Ascending aorta (tissue), 2 donors: ENCODE measurements around the gene MAPK1. TPM values are rescaled to one million over a fixed set of nuclear protein-coding genes. Genes with fewer than 3 reads are reported as not detected.
"Not testable (repeated sequence)": the region's sequence is repeated elsewhere in the genome, so short reads cannot be mapped to it uniquely, and the experiment has no call there.

Experiments used
- DNase-seq, 2 donors: peaks; one replicate each; pipeline ENCODE4 v3.0.0-alpha.2; 2019; ENCODE audit warnings: low spot score in 2 of 2
- H3K27ac ChIP-seq, 2 donors: fragments of 200-600 bp; sonication (generic); one replicate each; pipeline ENCODE4 v1.5.1; 2016 to 2017; ENCODE audit warnings: mild to moderate bottlenecking in 1 of 2
- H3K27me3 ChIP-seq: fragments of 200-600 bp; sonication (generic); one replicate; pipeline ENCODE4 v1.5.1; 2017
- H3K36me3 ChIP-seq, 2 donors: fragments of 200-600 bp; sonication (generic); one replicate each; pipeline ENCODE4 v1.5.1; 2016
- H3K4me1 ChIP-seq, 2 donors: fragments of 200-600 bp; sonication (generic); one replicate each; pipeline ENCODE4 v1.5.1; 2016 to 2017; ENCODE audit warnings: mild to moderate bottlenecking in 1 of 2
- H3K4me3 ChIP-seq, 2 donors: fragments of 200-600 bp; sonication (generic); one replicate each; pipeline ENCODE4 v1.5.1; 2016 to 2017; ENCODE audit warnings: mild to moderate bottlenecking in 1 of 2
- H3K9me3 ChIP-seq, 2 donors: fragments of 200-600 bp; sonication (generic); one replicate each; pipeline ENCODE4 v1.5.1; 2016
- intact Hi-C: fragments of 100-400 bp; cut with DNase I; formaldehyde crosslinking; loops from one replicate; pipeline ENCODE4 v1.15.1; 2023
- total RNA-seq: library from RNA; depleted of rRNA; stranded (reverse); fragments of >200 nt; gene quantifications from one replicate; pipeline ENCODE4 v1.1.0, GENCODE V29; 2016
- TF ChIP-seq, protein P1 (sequence below), 3 experiments: fragments of 200-600 bp in 2 of 3; fragments of 450-650 bp in 1 of 3; sonication (generic) in 2 of 3; IDR thresholded peaks; one replicate each; pipeline ENCODE4 v1.5.1; 2016 to 2019; ENCODE audit warnings: antibody characterized with exemption in 3 of 3, mild to moderate bottlenecking in 1 of 3, moderate library complexity in 1 of 3

MAPK1 gene
- total RNA-seq, 1 donor from 2014 or later: 43.3 TPM

DNA sequence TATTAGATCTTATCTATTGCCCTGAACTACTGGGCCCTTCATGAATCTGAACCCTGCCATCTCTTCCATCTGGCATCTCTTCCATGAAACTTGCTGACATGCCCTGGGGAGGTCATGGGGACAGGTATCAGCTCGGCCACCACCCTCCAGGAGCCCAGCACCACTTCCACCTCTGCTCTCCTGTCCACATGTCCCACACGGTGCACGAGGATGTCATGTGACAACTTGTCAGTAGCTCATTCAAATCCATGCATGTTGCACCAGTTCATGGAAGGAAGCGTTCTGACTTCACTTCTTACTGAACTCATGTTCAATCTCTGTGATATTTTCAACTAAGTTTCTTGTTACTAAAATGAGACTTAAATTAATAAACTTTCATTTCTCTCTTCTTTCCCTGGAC, 148.4 kb downstream of the MAPK1 start:
- H3K36me3 ChIP-seq: no peaks in the 10 kb centered on the region
- DNase-seq: no peak
- no peaks in the 10 kb centered on the region for H3K27me3 ChIP-seq
- H3K27ac ChIP-seq: no peak overlapping the region
- H3K9me3 ChIP-seq: no peaks in the 10 kb centered on the region
- TF ChIP-seq, protein P1, sequence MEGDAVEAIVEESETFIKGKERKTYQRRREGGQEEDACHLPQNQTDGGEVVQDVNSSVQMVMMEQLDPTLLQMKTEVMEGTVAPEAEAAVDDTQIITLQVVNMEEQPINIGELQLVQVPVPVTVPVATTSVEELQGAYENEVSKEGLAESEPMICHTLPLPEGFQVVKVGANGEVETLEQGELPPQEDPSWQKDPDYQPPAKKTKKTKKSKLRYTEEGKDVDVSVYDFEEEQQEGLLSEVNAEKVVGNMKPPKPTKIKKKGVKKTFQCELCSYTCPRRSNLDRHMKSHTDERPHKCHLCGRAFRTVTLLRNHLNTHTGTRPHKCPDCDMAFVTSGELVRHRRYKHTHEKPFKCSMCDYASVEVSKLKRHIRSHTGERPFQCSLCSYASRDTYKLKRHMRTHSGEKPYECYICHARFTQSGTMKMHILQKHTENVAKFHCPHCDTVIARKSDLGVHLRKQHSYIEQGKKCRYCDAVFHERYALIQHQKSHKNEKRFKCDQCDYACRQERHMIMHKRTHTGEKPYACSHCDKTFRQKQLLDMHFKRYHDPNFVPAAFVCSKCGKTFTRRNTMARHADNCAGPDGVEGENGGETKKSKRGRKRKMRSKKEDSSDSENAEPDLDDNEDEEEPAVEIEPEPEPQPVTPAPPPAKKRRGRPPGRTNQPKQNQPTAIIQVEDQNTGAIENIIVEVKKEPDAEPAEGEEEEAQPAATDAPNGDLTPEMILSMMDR (IDR thresholded peaks at IDR 0.05): no peak
- H3K4me1 ChIP-seq: no peaks in the 10 kb centered on the region
- no peak overlapping the region for H3K4me3 ChIP-seq
- intact Hi-C loops: no loop called here

DNA sequence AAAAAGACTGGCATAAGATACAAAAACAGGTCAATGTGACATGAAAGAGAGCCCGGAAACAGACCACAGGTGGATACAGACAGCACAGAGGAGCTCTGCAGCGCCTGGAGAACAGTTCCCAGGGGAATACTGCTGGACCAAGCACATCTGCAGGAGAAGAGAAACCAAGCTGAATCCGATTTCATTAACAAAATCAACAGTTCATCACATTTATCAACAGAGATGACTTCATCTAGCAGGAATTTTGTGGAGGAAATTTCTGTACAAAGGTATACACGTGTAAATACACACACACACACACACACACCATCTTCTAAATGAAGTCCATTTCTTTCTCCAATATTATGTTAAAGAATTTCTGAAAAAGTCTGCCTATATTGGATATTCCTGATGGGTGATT, 148.9 kb downstream of the MAPK1 start:
- DNase-seq: no peak
- Histone ChIP-seq H3K36me3 (no peaks in the 10 kb centered on the region), H3K27me3 (no peaks in the 10 kb centered on the region), H3K27ac (no peak overlapping the region), H3K9me3 (no peaks in the 10 kb centered on the region), H3K4me3 (no peak overlapping the region), H3K4me1 (no peaks in the 10 kb centered on the region)
- intact Hi-C loops: no loop called here
- TF ChIP-seq, protein P1 (IDR thresholded peaks at IDR 0.05): no peak

DNA sequence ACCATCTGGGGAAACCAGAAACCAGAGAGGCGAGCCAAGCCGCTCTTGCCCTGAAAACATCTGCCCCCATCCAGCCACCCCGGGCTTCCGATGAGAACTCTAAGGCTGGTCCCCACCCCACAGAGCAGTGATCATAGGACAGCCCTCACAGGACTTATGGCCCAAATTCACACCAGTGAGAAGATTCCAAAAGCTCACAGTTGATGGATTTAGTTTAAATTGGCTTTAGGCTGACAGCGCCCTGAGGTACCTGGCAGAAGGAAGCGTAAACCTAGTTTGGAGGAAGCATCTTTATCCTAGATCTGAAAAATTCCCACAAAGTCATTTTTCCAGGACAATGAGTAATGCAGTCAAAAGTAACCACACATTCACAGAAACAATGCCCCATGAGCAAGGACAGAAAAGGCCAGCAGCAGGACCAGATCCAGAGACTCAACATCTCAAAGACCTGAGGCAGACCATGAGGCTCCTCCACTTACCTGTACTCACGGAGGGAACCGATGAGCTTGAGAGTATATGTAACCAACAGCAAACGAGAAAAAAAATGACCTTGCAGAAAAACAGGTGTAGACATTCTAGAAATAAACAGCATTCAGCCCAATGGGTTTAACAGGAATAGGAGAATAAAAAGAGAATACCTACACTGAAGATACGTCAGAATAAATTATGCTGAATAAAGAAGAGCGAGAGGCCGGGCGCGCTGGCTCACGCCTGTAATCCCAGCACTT, 150.9 kb downstream of the MAPK1 start:
- H3K4me3 ChIP-seq, H3K9me3 ChIP-seq, H3K27me3 ChIP-seq, H3K4me1 ChIP-seq, DNase-seq, intact Hi-C loops, H3K36me3 ChIP-seq, H3K27ac ChIP-seq: not testable (repeated sequence)

DNA sequence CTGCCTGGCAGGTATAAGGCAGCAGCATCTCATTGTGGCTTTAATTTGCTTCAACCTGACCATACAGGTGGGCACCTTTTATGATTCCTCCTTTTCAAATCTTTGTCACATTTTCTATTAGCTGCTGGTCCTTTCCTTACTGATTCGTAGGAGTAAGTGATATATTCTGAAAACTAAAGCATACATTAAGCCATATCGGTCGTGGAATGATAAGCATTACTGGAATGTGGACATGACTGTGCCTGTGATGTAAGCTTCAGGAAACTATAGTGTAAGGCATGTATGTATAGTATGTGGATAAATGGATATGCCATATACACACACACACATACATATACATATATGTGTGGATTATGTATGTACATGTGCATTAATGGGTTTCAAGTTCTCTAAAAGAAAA, 152.7 kb downstream of the MAPK1 start:
- no peak overlapping the region for H3K27ac ChIP-seq
- no peaks in the 10 kb centered on the region for H3K27me3 ChIP-seq
- peaks cover 0 to 3% of the 10 kb centered on the region in 2 donors for H3K36me3 ChIP-seq
- H3K4me1 ChIP-seq: no peaks in the 10 kb centered on the region
- intact Hi-C loops: no loop called here
- no peak for DNase-seq
- H3K9me3 ChIP-seq: no peaks in the 10 kb centered on the region
- H3K4me3 ChIP-seq: no peak overlapping the region
- TF ChIP-seq, protein P1 (IDR thresholded peaks at IDR 0.05): no peak

DNA sequence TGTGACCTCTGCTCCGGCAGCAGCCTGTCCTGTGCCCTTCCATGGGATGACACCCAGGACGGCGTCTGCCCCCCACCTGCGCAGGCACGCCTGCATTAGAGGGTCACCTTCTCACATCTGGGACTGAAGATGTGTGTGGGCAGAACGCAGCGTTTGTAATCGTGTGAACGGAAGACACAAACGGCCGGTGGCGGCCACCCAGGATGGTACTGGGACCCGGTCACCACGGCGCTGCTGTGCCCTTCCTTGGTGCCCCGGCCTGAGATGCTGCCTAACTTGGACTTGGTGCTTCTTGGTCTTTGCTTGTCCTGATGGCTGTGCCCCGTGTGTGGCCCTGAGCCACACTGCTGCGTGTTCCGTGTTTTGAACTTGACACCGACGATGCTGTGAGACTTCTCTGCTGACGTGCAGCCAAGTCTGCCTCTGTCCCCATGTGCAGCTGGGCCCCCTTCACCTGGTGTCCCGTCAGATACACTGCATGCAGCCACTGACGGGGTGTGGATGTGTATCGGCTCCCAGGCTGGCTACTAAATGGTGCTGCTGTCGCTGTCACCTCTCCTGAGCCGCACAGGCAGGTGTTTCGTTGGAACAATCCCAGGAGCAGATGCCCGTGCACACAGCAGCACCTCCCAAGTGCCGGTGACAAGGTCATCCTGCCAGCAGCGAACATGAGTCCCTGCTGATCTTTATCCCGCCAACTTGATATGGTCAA, 153.2 kb downstream of the MAPK1 start:
- Histone ChIP-seq H3K9me3 (no peaks in the 10 kb centered on the region), H3K27me3 (no peaks in the 10 kb centered on the region), H3K4me1 (no peaks in the 10 kb centered on the region), H3K4me3 (no peak overlapping the region), H3K27ac (no peak overlapping the region), H3K36me3 (peaks cover under 1 to 3% of the 10 kb centered on the region in 2 donors)
- DNase-seq: no peak
- intact Hi-C loops: no loop called here
- TF ChIP-seq, protein P1 (IDR thresholded peaks at IDR 0.05): no peak

DNA sequence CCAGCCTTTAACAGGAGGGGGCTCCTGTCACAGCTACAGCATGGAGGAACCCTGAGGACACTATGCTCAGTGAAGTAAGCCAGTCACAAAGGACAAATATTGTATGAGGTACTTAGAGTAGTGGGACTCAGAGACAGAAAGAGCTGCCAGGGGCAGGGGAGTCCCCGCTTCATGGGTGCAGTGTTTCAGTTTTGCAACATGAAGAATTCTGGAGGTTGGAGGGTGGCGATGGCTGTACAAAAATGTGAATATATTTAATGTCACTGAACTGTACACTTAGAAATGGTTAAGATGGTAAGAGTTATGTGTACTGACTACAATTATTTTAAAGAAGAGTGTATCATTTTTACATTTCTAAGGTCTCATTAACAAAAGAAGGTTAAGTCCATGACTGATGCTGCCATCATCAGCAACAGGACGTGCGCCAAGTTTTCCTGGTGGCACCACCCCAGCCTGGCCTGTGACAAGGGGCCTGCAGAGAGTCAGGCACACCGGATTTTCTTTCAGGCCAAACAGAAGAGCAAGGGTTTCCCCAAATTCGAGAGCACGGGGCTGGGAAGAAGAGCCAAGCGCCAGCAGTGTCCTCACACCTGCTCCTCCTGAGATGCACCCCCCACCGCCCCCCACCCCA, 153.9 kb downstream of the MAPK1 start:
- H3K9me3 ChIP-seq: no peaks in the 10 kb centered on the region
- peaks cover 3 to 4% of the 10 kb centered on the region in 2 donors for H3K36me3 ChIP-seq
- peak overlapping the region in 1 of 2 donors; percentile 19 for H3K27ac ChIP-seq
- no peaks in the 10 kb centered on the region for H3K27me3 ChIP-seq
- intact Hi-C loops: loop anchor here (1.0 to 2.0 kb wide), 3 partner anchors 22 to 239 kb away; partner anchors contain the start of genes PPM1F and YPEL1
- no peaks in the 10 kb centered on the region for H3K4me1 ChIP-seq
- peak overlapping the region; percentile 23 to 38 for H3K4me3 ChIP-seq
- no peak for DNase-seq
- TF ChIP-seq, protein P1 (IDR thresholded peaks at IDR 0.05): no peak
